GM23248 (cell line): ENCODE results near the gene ZC3H18. TPM values are rescaled to one million over a fixed set of nuclear protein-coding genes. Genes with fewer than 3 reads are reported as not detected.

Source experiments
- DNase-seq: peaks from one replicate; pipeline ENCODE4 v3.0.0-alpha.2; 2015
- H2AFZ ChIP-seq: fragments of 200-600 bp; sonication (generic); 2 replicates; pipeline ENCODE4 v1.6.1; 2016; ENCODE audit warnings: antibody characterized with exemption
- H3F3A ChIP-seq: fragments of 200-600 bp; sonication (generic); 2 replicates; pipeline ENCODE4 v1.6.1; 2016; ENCODE audit warnings: mild to moderate bottlenecking, antibody characterized with exemption, mixed run types; ENCODE audit not compliant: insufficient read depth
- H3K27ac ChIP-seq: fragments of 200-600 bp; sonication (generic); 2 replicates; pipeline ENCODE4 v1.5.1; 2016; ENCODE audit warnings: mild to moderate bottlenecking
- H3K27me3 ChIP-seq: fragments of 200-600 bp; sonication (generic); replicated peaks from 2 replicates; pipeline ENCODE4 v1.6.1; 2016; ENCODE audit warnings: mild to moderate bottlenecking; ENCODE audit not compliant: insufficient read depth
- H3K36me3 ChIP-seq: fragments of 200-600 bp; sonication (generic); 2 replicates; pipeline ENCODE4 v1.6.1; 2016; ENCODE audit warnings: low read depth, mild to moderate bottlenecking
- H3K4me1 ChIP-seq: fragments of 200-600 bp; sonication (generic); 2 replicates; pipeline ENCODE4 v1.6.1; 2016; ENCODE audit warnings: mild to moderate bottlenecking; ENCODE audit not compliant: insufficient read depth
- H3K4me2 ChIP-seq: fragments of 200-600 bp; sonication (generic); one replicate; pipeline ENCODE4 v1.6.1; 2016; ENCODE audit warnings: mild to moderate bottlenecking; ENCODE audit not compliant: unreplicated experiment
- H3K4me3 ChIP-seq: fragments of 200-600 bp; sonication (generic); 2 replicates; pipeline ENCODE4 v1.5.1; 2016; ENCODE audit warnings: mild to moderate bottlenecking
- H3K79me2 ChIP-seq: fragments of 200-600 bp; sonication (generic); 2 replicates; pipeline ENCODE4 v1.6.1; 2016; ENCODE audit warnings: mild to moderate bottlenecking; ENCODE audit not compliant: insufficient read depth
- H3K9ac ChIP-seq: fragments of 200-600 bp; sonication (generic); 2 replicates; pipeline ENCODE4 v1.6.1; 2016; ENCODE audit warnings: mild to moderate bottlenecking
- H3K9me2 ChIP-seq: fragments of 200-600 bp; sonication (generic); 2 replicates; pipeline ENCODE4 v1.6.1; 2016; ENCODE audit warnings: mixed run types, mild to moderate bottlenecking, moderate library complexity; ENCODE audit not compliant: insufficient read depth
- H3K9me3 ChIP-seq: fragments of 200-600 bp; sonication (generic); one replicate; pipeline ENCODE4 v1.6.1; 2017; ENCODE audit warnings: low read depth
- H4K20me1 ChIP-seq: fragments of 200-600 bp; sonication (generic); 2 replicates; pipeline ENCODE4 v1.6.0; 2016; ENCODE audit not compliant: insufficient read depth
- EZH2 ChIP-seq: fragments of 200-600 bp; sonication (generic); IDR thresholded peaks from 2 replicates; pipeline ENCODE4 v1.6.1; 2018; ENCODE audit warnings: antibody characterized with exemption, mild to moderate bottlenecking; ENCODE audit not compliant: insufficient read depth, poor library complexity, severe bottlenecking
- EZH2phosphoT487 ChIP-seq: fragments of 200-600 bp; sonication (generic); IDR thresholded peaks from 2 replicates; pipeline ENCODE4 v1.6.1; 2018; ENCODE audit warnings: antibody characterized with exemption, moderate library complexity, mild to moderate bottlenecking, low read depth; ENCODE audit not compliant: insufficient read depth
- WGBS, 2 experiments: methylation state at CpG; one replicate each; pipeline ENCODE4 v1.1.6; 2015 to 2017; ENCODE audit warnings: low lambda C conversion rate in 2 of 2, low coverage in 1 of 2; ENCODE audit errors: missing lambda C conversion rate in 2 of 2; 5-methylcytosine and 5-hydroxymethylcytosine counted together
- in situ Hi-C: fragments of 300-500 bp; cut with MboI; formaldehyde crosslinking; loops from 2 replicates; pipeline ENCODE4 v1.15.0; 2020
- polyA plus RNA-seq: library from polyadenylated mRNA; unstranded; fragments of >200 nt; fragmentation: Nextera tagmentation; extraction: Ambion mirVana; gene quantifications from 2 replicates; pipeline ENCODE4 v1.2.1, GENCODE V29; 2016
- total RNA-seq: library from RNA; depleted of rRNA; stranded (reverse); fragments of >200 nt; shearing (Covaris generic); gene quantifications from 2 replicates; pipeline ENCODE4 v1.2.3, GENCODE V29; 2014

Gene ZC3H18
- total and polyA plus RNA-seq, 2 experiments from 2014 or later = 9.7 to 24.9 TPM

DNA sequence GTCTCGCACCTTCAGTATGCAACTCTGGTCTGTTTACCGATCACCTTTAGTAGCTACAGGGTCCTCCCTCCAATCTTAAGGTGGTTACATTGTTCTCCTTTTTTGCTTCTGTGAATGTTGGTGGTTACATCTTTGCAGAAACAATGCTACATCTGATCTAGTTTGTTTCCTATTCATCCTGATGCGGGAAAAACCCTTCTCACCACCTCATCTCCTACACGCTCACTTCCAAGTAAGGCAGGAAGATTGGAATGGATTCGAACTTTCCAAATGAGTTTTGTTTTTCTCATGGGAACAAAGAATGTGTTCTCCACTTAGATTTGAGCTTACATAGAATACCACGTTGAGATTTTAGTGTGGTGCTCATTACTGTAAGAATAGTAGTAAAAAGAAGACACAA is 14.5 kb downstream of the ZC3H18 start:
- Histone ChIP-seq H3K9me2 (no peaks in the 10 kb centered on the region), H3K9ac (no peak overlapping the region), H3K36me3 (peaks cover 22% of the 10 kb centered on the region; the same call in 1 of the 2 replicates), H3F3A (no peaks in the 10 kb centered on the region), H4K20me1 (no peaks in the 10 kb centered on the region), H2AFZ (no peak overlapping the region), H3K9me3 (no peaks in the 10 kb centered on the region), H3K4me1 (no peaks in the 10 kb centered on the region), H3K79me2 (peaks cover 60% of the 10 kb centered on the region), H3K4me3 (no peak overlapping the region), H3K27me3 (no peaks in the 10 kb centered on the region), H3K4me2 (no peak overlapping the region), H3K27ac (no peak overlapping the region)
- in situ Hi-C loops = no loop called here
- no peak for DNase-seq
- whole genome bisulfite sequencing, 2 experiments = 81 to 83% methylated on average over 6 of the region's 6 CpGs
- TF ChIP-seq EZH2 (no peak), EZH2phosphoT487 (no peak)

DNA sequence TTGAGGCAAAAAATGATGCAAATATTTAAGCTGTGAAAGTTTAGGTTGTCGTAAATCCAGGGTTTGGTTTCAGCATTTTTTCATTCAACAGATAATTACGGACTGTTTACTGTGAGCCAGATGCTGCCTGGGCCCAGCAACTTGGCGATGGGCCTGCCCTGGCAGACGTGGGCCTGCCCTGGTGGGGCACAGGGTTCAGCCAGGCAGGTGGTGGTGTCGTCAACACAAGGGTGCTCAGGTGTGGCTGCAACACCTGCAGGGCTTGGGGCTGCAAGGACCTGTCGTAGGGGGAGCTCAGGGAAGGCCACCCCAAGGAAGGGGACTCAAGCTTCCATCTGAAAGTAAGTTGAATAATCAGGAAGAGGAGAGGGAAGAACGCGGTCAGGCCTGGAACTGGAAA is 15.1 kb downstream of the ZC3H18 start:
- DNase-seq = no peak
- no peaks in the 10 kb centered on the region for H4K20me1 ChIP-seq
- no peak overlapping the region for H3K9ac ChIP-seq
- in situ Hi-C loops = no loop called here
- no peaks in the 10 kb centered on the region for H3K9me2 ChIP-seq
- no peaks in the 10 kb centered on the region for H3K9me3 ChIP-seq
- H3K36me3 ChIP-seq = peaks cover 27% of the 10 kb centered on the region; the same call in 1 of the 2 replicates
- TF ChIP-seq EZH2 = no peak
- no peak for TF ChIP-seq EZH2phosphoT487
- no peak overlapping the region for H3K27ac ChIP-seq
- H3K4me1 ChIP-seq = no peaks in the 10 kb centered on the region
- H2AFZ ChIP-seq = no peak overlapping the region
- no peak overlapping the region for H3K4me2 ChIP-seq
- no peak overlapping the region for H3K4me3 ChIP-seq
- peaks cover 60% of the 10 kb centered on the region for H3K79me2 ChIP-seq
- no peaks in the 10 kb centered on the region for H3F3A ChIP-seq
- WGBS, 2 experiments = 76 to 80% methylated on average over 8 of the region's 8 CpGs
- no peaks in the 10 kb centered on the region for H3K27me3 ChIP-seq

DNA sequence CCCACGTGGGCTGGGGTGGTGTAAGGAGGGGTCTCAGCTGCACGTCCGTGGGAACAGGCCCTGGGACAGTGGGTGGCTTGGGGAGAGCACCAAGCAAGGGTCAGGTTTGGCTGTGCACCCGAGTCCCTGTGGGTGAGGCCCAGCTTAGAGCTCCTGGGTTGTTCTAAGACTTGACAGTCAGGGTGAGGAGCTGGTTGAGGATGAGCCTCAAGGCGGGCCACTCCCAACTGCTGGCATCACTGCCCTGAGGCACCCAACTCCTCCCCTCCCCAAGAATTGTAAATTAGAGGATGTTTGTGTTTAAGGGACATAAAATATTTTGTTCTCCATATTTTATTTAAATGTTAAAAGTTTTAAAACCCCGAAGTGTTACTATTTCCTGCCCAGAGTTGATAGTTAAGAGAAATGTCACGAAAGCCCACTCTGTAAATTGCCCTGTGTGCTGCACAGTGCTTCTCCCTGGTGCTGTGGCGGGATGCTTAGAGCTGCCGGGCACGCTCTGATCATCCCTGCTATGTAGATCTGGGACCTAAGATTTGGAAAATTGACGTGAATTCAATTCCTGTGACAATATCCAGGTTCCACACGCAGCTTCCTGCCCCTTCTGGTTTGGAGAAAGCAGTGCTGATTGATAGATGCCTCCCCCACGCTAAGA is 15.9 kb downstream of the ZC3H18 start:
- in situ Hi-C loops = no loop called here
- Histone ChIP-seq H3K79me2 (peaks cover 52% of the 10 kb centered on the region), H3K9ac (no peak overlapping the region), H2AFZ (no peak overlapping the region), H3K4me1 (no peaks in the 10 kb centered on the region), H4K20me1 (no peaks in the 10 kb centered on the region), H3K27me3 (no peaks in the 10 kb centered on the region), H3K9me3 (no peaks in the 10 kb centered on the region), H3K4me3 (no peak overlapping the region), H3K9me2 (no peaks in the 10 kb centered on the region), H3K27ac (no peak overlapping the region), H3K36me3 (peaks cover 27% of the 10 kb centered on the region; the same call in 1 of the 2 replicates), H3K4me2 (no peak overlapping the region), H3F3A (no peaks in the 10 kb centered on the region)
- TF ChIP-seq EZH2 (no peak), EZH2phosphoT487 (no peak)
- DNase-seq = no peak
- WGBS, 2 experiments = 93 to 95% methylated on average over 13 of the region's 13 CpGs

DNA sequence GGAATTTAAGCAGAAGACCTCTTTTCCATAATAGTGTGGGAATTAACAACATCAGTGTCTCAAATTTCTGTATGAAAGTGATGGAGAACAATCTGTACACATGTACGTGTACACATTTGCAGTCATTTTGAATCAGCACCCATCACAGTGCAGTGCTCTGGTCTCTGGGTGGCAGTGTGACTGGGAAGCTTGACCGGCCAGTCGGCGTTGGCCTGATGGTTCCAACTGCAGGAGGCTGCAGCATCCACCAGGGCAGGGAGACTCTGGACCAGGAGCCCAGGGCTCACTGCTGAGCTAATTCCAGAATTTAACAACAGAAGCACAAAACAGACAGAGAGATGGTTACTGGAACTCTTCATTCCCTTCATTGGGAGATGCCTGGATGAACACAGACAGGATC is 17.9 kb downstream of the ZC3H18 start:
- H3K27me3 ChIP-seq = no peaks in the 10 kb centered on the region
- H4K20me1 ChIP-seq = no peaks in the 10 kb centered on the region
- H3F3A ChIP-seq = no peaks in the 10 kb centered on the region; the same call in 1 of the 2 replicates
- no peak for TF ChIP-seq EZH2
- no peak for TF ChIP-seq EZH2phosphoT487
- H3K9ac ChIP-seq = no peak overlapping the region
- H3K36me3 ChIP-seq = peaks cover 27% of the 10 kb centered on the region; the same call in 1 of the 2 replicates
- H2AFZ ChIP-seq = no peak overlapping the region
- H3K4me2 ChIP-seq = no peak overlapping the region
- in situ Hi-C loops = no loop called here
- H3K9me2 ChIP-seq = no peaks in the 10 kb centered on the region
- H3K4me3 ChIP-seq = no peak overlapping the region
- no peaks in the 10 kb centered on the region for H3K4me1 ChIP-seq
- peaks cover 45% of the 10 kb centered on the region for H3K79me2 ChIP-seq
- 98 to 100% methylated on average over 4 of the region's 4 CpGs for WGBS, 2 experiments
- no peak for DNase-seq
- no peak overlapping the region for H3K27ac ChIP-seq
- no peaks in the 10 kb centered on the region for H3K9me3 ChIP-seq
